ENCODE results near the gene TAF3.
"Not testable (repeated sequence)": the region's sequence is repeated elsewhere in the genome, so short reads cannot be mapped to it uniquely, and the experiment has no call there.

The TAF3 gene

DNA sequence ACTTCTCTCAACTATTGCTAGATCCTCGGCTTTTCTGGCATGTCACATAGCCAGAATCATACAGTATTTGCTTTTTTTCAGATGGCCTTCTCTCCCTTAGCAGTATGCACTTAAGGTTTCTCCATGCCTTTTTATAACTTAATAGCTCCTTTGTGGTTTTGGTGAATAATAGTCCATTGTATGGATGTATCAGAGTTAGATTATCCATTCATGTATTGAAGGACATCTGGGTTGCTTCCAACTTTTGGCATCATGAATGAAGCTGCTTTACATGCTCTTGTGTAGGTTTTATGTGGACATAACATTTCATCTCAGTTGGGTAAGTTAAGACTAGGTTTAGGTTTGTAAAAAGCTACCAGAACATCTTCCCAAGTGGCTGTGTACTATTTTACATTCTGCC is 25.8 kb upstream of the TAF3 start:
- no peak overlapping the region for H3K9ac ChIP-seq (ENCODE audit: low read length)
- no peak overlapping the region for H3K4me3 ChIP-seq (ENCODE audit: low read length)
- no peaks in the 10 kb centered on the region for H3K36me3 ChIP-seq (ENCODE audit: control insufficient read depth, insufficient read depth, low read length)
- H3K4me1 ChIP-seq (ENCODE audit: control insufficient read depth, insufficient read depth, low read length) = peaks cover 8% of the 10 kb centered on the region
- no peaks in the 10 kb centered on the region for H3K9me3 ChIP-seq (ENCODE audit: control insufficient read depth, low read length)
- no peaks in the 10 kb centered on the region for H3K27me3 ChIP-seq (ENCODE audit: control insufficient read depth, insufficient read depth, low read length)

DNA sequence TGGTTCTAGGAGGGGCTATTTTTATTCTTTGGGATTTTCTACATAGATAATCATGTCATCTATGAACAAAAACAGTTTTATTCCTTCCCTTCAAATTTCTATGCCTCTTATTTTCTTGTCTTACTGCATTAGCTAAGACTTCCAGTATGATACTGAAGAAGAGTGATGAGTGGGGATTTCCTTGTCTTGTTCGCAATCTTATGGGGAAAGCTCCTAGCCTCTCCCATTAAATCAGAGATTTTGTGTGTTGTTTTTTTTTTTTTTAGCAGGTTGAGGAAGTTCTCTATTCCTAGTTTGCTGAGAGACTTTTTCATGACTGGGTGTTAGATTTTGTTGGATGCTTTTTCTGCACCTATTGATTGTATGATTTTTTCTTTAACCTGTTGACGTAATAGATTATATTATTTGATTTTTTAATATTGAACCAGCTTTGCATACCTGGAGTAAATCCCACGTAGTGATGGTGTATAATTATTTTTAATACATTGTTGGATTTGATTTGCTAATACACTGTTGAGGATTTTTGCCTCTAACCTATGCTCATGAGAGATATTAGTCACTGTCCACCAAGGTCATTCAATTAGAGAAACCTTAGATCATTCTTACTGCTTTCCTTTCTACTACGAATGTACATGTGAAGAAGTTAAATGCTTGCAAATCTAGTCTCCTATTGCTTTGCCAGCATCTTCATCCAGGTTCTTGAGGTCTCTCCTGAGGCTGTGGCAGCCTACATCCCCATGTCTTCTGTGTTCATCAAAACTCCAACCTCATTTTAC is 23.9 kb upstream of the TAF3 start:
- H3K9ac ChIP-seq (ENCODE audit: low read length) = no peak overlapping the region
- H3K4me3 ChIP-seq (ENCODE audit: low read length) = no peak overlapping the region
- H3K4me1 ChIP-seq (ENCODE audit: control insufficient read depth, insufficient read depth, low read length) = peaks cover 8% of the 10 kb centered on the region

DNA sequence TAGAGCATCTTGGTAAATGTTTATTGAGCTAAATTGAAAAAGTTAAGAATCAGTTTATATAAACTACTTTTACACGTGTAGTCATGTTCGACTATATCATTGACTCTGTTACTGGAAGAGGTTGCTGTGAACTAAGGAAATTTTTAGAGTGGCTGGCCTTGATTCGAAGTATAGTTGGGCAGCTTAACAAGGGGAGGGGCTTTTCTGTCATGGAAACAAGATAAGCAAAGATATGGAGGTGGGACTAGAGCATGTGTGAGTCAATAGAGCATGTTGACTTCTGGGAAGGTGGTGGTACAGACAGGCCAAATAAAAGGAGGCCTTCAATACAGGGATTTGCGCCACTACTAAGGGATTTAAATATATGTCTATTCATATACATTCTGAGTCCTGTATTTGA is 22.7 kb upstream of the TAF3 start:
- Histone ChIP-seq H3K4me3 (ENCODE audit: low read length) (no peak overlapping the region), H3K27me3 (ENCODE audit: control insufficient read depth, insufficient read depth, low read length) (no peaks in the 10 kb centered on the region), H3K4me1 (ENCODE audit: control insufficient read depth, insufficient read depth, low read length) (peaks cover 4% of the 10 kb centered on the region), H3K9me3 (ENCODE audit: control insufficient read depth, low read length) (no peaks in the 10 kb centered on the region), H3K9ac (ENCODE audit: low read length) (no peak overlapping the region), H3K36me3 (ENCODE audit: control insufficient read depth, insufficient read depth, low read length) (no peaks in the 10 kb centered on the region)

More for the DNA sequence above, 23.9 kb upstream of the TAF3 start:
- Histone ChIP-seq H3K9me3 (ENCODE audit: control insufficient read depth, low read length) (no peaks in the 10 kb centered on the region), H3K36me3 (ENCODE audit: control insufficient read depth, insufficient read depth, low read length) (no peaks in the 10 kb centered on the region), H3K27me3 (ENCODE audit: control insufficient read depth, insufficient read depth, low read length) (no peaks in the 10 kb centered on the region)

DNA sequence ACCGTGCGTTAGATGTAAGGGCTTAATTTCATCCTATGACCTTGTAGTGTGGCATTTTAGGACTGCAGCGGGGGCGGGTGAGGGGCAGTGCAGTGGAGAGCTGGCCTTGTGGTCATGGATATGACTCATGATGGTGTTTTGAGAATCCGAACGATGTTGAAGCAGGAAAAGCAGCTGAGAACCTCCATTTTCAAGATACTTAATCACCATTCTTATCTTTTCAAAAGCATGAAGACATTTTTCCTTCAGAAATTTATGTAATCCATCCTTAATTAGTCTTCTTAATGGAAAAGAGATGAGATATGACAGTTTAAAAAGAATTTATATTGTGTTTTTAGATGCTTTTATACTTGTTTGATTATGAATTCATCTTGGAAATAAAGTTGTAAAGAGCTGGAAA is 20.7 kb upstream of the TAF3 start:
- no peak overlapping the region for H3K9ac ChIP-seq (ENCODE audit: low read length)
- no peak overlapping the region for H3K4me3 ChIP-seq (ENCODE audit: low read length)
- no peaks in the 10 kb centered on the region for H3K36me3 ChIP-seq (ENCODE audit: control insufficient read depth, insufficient read depth, low read length)
- no peaks in the 10 kb centered on the region for H3K9me3 ChIP-seq (ENCODE audit: control insufficient read depth, low read length)
- no peaks in the 10 kb centered on the region for H3K27me3 ChIP-seq (ENCODE audit: control insufficient read depth, insufficient read depth, low read length)
- peaks cover 4% of the 10 kb centered on the region for H3K4me1 ChIP-seq (ENCODE audit: control insufficient read depth, insufficient read depth, low read length)

DNA sequence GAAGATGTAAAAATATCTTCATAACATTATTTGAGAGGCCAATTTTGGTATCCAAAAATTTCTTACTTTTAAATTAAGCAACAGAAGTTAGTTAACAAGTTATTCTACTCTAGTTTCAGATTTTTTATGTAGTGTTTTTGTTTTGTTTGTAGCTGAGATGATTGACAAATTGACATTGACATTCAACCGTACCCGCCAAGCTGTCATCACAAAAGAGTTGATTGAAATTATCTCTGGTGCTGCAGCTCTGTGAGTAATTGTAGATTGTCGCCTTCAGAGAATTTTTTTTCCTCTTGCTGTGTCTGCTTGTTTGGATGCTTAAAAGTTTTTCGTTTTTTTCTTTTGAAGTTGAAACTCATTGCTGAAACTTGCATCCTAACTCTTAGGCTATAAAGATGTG is 15.7 kb upstream of the TAF3 start:
- no peaks in the 10 kb centered on the region for H3K4me1 ChIP-seq (ENCODE audit: control insufficient read depth, insufficient read depth, low read length)
- H3K9ac ChIP-seq (ENCODE audit: low read length) = no peak overlapping the region
- H3K36me3 ChIP-seq (ENCODE audit: control insufficient read depth, insufficient read depth, low read length) = peaks cover 8% of the 10 kb centered on the region
- H3K9me3 ChIP-seq (ENCODE audit: control insufficient read depth, low read length) = no peaks in the 10 kb centered on the region
- H3K27me3 ChIP-seq (ENCODE audit: control insufficient read depth, insufficient read depth, low read length) = no peaks in the 10 kb centered on the region
- no peak overlapping the region for H3K4me3 ChIP-seq (ENCODE audit: low read length)

DNA sequence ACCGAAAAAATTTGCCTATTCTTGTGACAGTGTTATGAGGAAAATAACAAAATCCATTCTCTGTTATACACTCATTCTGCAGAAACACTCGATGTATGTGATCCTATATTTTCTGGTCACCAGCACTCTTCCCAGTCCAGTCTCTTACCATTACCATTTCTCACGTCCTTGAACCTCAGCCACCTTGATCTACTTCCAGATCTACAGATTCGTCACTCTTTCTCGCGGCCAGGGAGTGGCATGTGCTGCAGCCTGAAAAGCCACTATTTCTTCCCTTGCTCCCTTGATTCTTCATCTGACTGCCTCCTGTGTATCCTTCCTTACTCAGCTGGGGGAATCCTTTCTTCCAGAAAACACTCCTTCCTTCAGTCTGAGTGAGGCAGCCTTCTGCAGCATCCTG is 14.1 kb upstream of the TAF3 start:
- H3K36me3 ChIP-seq (ENCODE audit: control insufficient read depth, insufficient read depth, low read length) = peaks cover 8% of the 10 kb centered on the region

DNA sequence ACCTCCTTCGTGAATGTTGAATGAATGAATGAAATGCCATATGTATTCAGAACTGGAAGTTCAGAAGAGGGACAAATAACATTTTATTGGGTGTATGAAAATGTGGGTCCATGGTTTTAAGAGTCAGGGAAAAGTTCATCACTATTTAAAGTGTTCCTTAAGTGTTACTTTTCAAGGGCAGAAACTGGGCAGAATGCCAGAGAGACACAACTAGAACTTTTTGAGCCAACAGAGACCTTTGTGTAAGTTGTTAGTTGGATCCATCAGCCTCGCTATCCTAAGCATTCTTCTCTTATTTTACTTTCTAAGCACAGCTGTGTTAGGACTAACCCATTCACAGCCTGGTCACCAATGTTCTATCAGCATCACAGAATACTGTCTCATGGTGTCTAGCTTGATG is 13.6 kb upstream of the TAF3 start:
- Histone ChIP-seq H3K9me3 (ENCODE audit: control insufficient read depth, low read length) (no peaks in the 10 kb centered on the region), H3K4me3 (ENCODE audit: low read length) (no peak overlapping the region), H3K4me1 (ENCODE audit: control insufficient read depth, insufficient read depth, low read length) (no peaks in the 10 kb centered on the region), H3K36me3 (ENCODE audit: control insufficient read depth, insufficient read depth, low read length) (peaks cover 8% of the 10 kb centered on the region), H3K27me3 (ENCODE audit: control insufficient read depth, insufficient read depth, low read length) (no peaks in the 10 kb centered on the region), H3K9ac (ENCODE audit: low read length) (no peak overlapping the region)

More for the DNA sequence above, 14.1 kb upstream of the TAF3 start:
- H3K9me3 ChIP-seq (ENCODE audit: control insufficient read depth, low read length) = no peaks in the 10 kb centered on the region
- H3K4me1 ChIP-seq (ENCODE audit: control insufficient read depth, insufficient read depth, low read length) = no peaks in the 10 kb centered on the region
- H3K9ac ChIP-seq (ENCODE audit: low read length) = no peak overlapping the region
- no peaks in the 10 kb centered on the region for H3K27me3 ChIP-seq (ENCODE audit: control insufficient read depth, insufficient read depth, low read length)
- no peak overlapping the region for H3K4me3 ChIP-seq (ENCODE audit: low read length)

DNA sequence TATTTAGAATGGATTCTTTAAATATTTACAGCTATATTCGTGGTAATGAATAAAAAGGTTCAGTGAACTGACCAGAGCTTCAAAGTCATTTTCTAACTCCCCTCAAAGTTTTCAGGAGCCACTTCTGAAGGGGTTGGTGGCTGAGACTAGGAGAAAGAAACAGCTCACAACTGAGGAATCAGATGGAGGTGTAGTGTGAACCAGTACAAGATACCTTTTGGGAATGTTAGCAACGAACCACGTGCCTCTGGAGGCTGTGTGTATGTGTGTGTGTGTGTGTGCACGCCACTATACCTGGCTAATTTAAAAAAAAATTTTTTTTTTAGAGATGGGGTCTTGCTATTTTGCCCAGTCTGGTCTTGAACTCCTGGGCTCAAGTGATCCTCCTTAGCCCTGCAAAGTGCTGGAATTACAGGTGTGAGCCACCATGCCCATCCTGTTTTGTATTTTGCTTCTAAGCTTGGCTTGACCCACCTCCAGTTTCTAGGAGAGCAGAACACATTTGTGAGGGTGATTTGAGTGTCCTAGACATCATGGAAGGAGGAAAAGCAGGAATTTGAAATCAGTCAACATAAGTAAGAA is 9.5 kb upstream of the TAF3 start:
- Histone ChIP-seq H3K27me3 (ENCODE audit: control insufficient read depth, insufficient read depth, low read length) (no peaks in the 10 kb centered on the region), H3K36me3 (ENCODE audit: control insufficient read depth, insufficient read depth, low read length) (peaks cover 8% of the 10 kb centered on the region)

DNA sequence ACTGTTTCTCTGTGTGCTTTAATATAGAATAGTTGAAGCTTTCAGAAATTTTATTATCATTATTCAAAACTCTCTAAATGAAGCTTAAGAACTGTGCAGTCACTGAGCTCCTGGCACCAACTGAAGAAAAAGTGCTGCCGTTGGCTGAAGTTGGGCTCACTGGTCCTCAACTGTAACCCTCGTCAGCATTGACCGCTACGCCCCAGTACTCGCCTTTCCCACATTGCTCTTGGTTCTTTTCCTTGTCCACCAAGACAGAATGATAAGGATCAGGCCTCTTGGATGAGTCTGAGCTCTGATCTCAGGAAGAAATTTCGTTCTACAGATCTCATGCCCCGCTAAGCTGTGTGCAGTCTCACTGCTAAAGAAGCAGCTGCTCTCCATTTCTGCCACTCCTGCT is 7.9 kb upstream of the TAF3 start:
- Histone ChIP-seq H3K4me1 (ENCODE audit: control insufficient read depth, insufficient read depth, low read length) (no peaks in the 10 kb centered on the region), H3K27me3 (ENCODE audit: control insufficient read depth, insufficient read depth, low read length) (no peaks in the 10 kb centered on the region), H3K36me3 (ENCODE audit: control insufficient read depth, insufficient read depth, low read length) (no peaks in the 10 kb centered on the region), H3K4me3 (ENCODE audit: low read length) (no peak overlapping the region), H3K9me3 (ENCODE audit: control insufficient read depth, low read length) (no peaks in the 10 kb centered on the region), H3K9ac (ENCODE audit: low read length) (no peak overlapping the region)

More for the DNA sequence above, 9.5 kb upstream of the TAF3 start:
- no peaks in the 10 kb centered on the region for H3K4me1 ChIP-seq (ENCODE audit: control insufficient read depth, insufficient read depth, low read length)
- no peak overlapping the region for H3K4me3 ChIP-seq (ENCODE audit: low read length)
- no peak overlapping the region for H3K9ac ChIP-seq (ENCODE audit: low read length)
- H3K9me3 ChIP-seq (ENCODE audit: control insufficient read depth, low read length) = no peaks in the 10 kb centered on the region

DNA sequence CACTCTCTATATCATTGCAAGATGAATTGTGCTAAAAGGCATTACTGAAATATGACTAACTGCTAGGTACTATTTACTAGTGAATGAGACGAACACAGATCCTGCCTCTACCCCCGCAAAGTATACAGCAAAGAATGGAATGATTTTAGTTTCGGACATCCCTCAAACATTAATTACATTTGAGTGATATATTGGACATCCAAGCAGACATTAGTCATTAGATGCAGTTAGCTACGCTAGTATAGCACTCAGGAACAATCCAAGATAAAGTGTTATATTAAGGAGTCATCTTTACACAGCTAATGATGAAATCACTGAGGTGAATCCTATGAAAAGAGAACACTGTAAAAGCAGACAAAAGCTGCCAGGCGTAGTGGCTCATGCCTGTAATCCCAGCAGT is 7.3 kb upstream of the TAF3 start:
- Histone ChIP-seq H3K9me3 (ENCODE audit: control insufficient read depth, low read length) (no peaks in the 10 kb centered on the region), H3K4me3 (ENCODE audit: low read length) (no peak overlapping the region), H3K36me3 (ENCODE audit: control insufficient read depth, insufficient read depth, low read length) (no peaks in the 10 kb centered on the region), H3K4me1 (ENCODE audit: control insufficient read depth, insufficient read depth, low read length) (no peaks in the 10 kb centered on the region), H3K9ac (ENCODE audit: low read length) (no peak overlapping the region), H3K27me3 (ENCODE audit: control insufficient read depth, insufficient read depth, low read length) (no peaks in the 10 kb centered on the region)

DNA sequence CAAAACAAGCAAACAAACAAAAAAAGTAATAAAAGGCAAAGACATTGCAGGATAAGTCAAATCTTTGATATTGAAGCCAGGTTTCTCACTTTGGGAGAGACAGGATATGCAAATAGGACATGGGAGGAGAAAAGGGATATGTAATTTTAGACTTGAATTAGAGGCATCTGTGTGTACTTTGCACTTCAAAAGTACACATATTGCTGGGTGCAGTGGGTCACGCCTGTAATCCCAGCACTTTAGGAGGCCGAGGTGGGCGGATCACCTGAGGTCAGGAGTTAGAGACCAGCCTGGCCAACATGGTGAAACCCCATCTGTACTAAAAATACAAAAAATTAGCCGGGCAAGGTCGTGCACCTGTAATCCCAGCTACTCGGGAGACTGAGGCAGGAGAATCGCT is 6.6 kb upstream of the TAF3 start:
- not testable (repeated sequence) for H3K9ac ChIP-seq (ENCODE audit: low read length); H3K9me3 ChIP-seq (ENCODE audit: control insufficient read depth, low read length); H3K4me1 ChIP-seq (ENCODE audit: control insufficient read depth, insufficient read depth, low read length); H3K4me3 ChIP-seq (ENCODE audit: low read length); H3K27me3 ChIP-seq (ENCODE audit: control insufficient read depth, insufficient read depth, low read length); H3K36me3 ChIP-seq (ENCODE audit: control insufficient read depth, insufficient read depth, low read length)

DNA sequence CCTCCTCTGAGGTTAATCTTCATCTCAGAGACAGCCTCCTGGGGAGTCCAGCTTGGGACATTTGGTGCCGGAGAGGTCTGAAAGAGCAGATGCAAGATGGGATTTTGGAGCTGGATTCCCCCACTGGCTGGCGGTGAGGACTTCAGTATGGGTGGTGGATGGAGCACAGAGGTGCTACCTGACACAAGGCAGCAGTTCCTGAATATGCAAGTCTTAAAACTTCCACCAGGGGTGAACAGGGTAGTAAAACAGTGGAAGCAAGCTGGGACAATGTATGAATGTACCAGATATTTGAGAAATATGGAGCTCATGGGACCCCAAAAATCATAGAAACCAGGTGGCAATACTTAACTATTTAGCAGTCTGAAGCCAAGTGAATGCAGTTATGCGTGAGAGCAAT is 4.8 kb upstream of the TAF3 start:
- H3K36me3 ChIP-seq (ENCODE audit: control insufficient read depth, insufficient read depth, low read length) = no peaks in the 10 kb centered on the region
- H3K4me3 ChIP-seq (ENCODE audit: low read length) = no peak overlapping the region
- H3K4me1 ChIP-seq (ENCODE audit: control insufficient read depth, insufficient read depth, low read length) = no peaks in the 10 kb centered on the region
- H3K9me3 ChIP-seq (ENCODE audit: control insufficient read depth, low read length) = no peaks in the 10 kb centered on the region
- H3K27me3 ChIP-seq (ENCODE audit: control insufficient read depth, insufficient read depth, low read length) = no peaks in the 10 kb centered on the region
- H3K9ac ChIP-seq (ENCODE audit: low read length) = no peak overlapping the region
